PC-9 (cell line): ENCODE results near the gene MRPS22.

Experiments
- EZH2 ChIP-seq: fragments of 200-600 bp; sonication (generic); IDR thresholded peaks from 2 replicates; pipeline ENCODE4 v1.8.0; 2017; ENCODE audit warnings: antibody characterized with exemption, low read depth
- TF ChIP-seq, protein P1 (sequence below): fragments of 200-600 bp; sonication (generic); conservative IDR thresholded peaks from 2 replicates; pipeline ENCODE4 v1.6.1; 2017; ENCODE audit warnings: mixed run types, antibody characterized with exemption, mild to moderate bottlenecking, moderate library complexity

GRCh38 chr3:139342054-139342453, 1.8 kb upstream of the MRPS22 start:
- TF ChIP-seq, protein P1, sequence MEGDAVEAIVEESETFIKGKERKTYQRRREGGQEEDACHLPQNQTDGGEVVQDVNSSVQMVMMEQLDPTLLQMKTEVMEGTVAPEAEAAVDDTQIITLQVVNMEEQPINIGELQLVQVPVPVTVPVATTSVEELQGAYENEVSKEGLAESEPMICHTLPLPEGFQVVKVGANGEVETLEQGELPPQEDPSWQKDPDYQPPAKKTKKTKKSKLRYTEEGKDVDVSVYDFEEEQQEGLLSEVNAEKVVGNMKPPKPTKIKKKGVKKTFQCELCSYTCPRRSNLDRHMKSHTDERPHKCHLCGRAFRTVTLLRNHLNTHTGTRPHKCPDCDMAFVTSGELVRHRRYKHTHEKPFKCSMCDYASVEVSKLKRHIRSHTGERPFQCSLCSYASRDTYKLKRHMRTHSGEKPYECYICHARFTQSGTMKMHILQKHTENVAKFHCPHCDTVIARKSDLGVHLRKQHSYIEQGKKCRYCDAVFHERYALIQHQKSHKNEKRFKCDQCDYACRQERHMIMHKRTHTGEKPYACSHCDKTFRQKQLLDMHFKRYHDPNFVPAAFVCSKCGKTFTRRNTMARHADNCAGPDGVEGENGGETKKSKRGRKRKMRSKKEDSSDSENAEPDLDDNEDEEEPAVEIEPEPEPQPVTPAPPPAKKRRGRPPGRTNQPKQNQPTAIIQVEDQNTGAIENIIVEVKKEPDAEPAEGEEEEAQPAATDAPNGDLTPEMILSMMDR, result no peak
- no peak for TF ChIP-seq EZH2
